Panc1 (cell line): Measurements from ENCODE around the gene CARF. TPM values are rescaled to one million over a fixed set of nuclear protein-coding genes. Genes with fewer than 3 reads are reported as not detected.

Experiments
- ATAC-seq: fragments of 200-7000 bp; cut with Tn5 transposase; 2 replicates; pipeline ENCODE4 v1.9.1; 2020; ENCODE audit warnings: mild to moderate bottlenecking, moderate library complexity
- BruUV-seq: library from RNA; stranded (reverse); fragments of 400-500 nt; replicated peaks from 2 replicates; lab custom pipeline; 2021; lab: Mats Ljungman, UMichigan
- CTCF ChIA-PET: fragments of 300-600 bp; sonication (Branson Sonifier 250); formaldehyde crosslinking; loops from one replicate; lab custom pipeline; 2022; ENCODE audit warnings: antibody characterized with exemption; lab: Charles Lee
- POLR2A ChIA-PET: fragments of 300-600 bp; sonication (Branson Sonifier 250); formaldehyde crosslinking; loops from one replicate; lab custom pipeline; 2022; ENCODE audit warnings: antibody characterized with exemption; lab: Charles Lee
- DNase-seq: peaks from one replicate; pipeline ENCODE4 v3.0.0-alpha.2; 2010; ENCODE audit warnings: low read depth, low spot score
- H3K27ac ChIP-seq: 2 replicates; pipeline ENCODE4 v1.5.1; 2011; ENCODE audit warnings: mild to moderate bottlenecking, low read length, inconsistent platforms
- H3K27me3 ChIP-seq: fragments of 200-500 bp; sonication (Bioruptor generic); 2 replicates; pipeline ENCODE4 v1.6.0; 2014; ENCODE audit warnings: low read length, inconsistent platforms; ENCODE audit not compliant: control insufficient read depth, insufficient read depth
- H3K36me3 ChIP-seq: fragments of 200-500 bp; sonication (Bioruptor generic); 2 replicates; pipeline ENCODE4 v1.5.1; 2014; ENCODE audit warnings: inconsistent platforms, mild to moderate bottlenecking, low read length, moderate library complexity; ENCODE audit not compliant: control insufficient read depth, insufficient read depth
- H3K4me1 ChIP-seq: 2 replicates; pipeline ENCODE4 v1.5.1; 2011; ENCODE audit warnings: inconsistent platforms, mild to moderate bottlenecking, low read length, moderate library complexity; ENCODE audit not compliant: control insufficient read depth, insufficient read depth
- H3K4me3 ChIP-seq, 2 experiments: 2 replicates each; pipeline ENCODE4 v1.5.1; 2011 to 2012; ENCODE audit warnings: low read depth in 2 of 2, low read length in 2 of 2, mild to moderate bottlenecking in 2 of 2, inconsistent platforms in 1 of 2, moderate library complexity in 1 of 2
- H3K9me3 ChIP-seq: fragments of 200-500 bp; sonication (Bioruptor generic); 2 replicates; pipeline ENCODE4 v1.5.1; 2014; ENCODE audit warnings: low read depth, mild to moderate bottlenecking, inconsistent platforms, low read length, moderate library complexity; ENCODE audit not compliant: control insufficient read depth, insufficient read depth
- POLR2AphosphoS5 ChIP-seq: IDR thresholded peaks from 2 replicates; pipeline ENCODE4 v1.6.1; 2012; ENCODE audit warnings: mild to moderate bottlenecking, low read depth, low read length, moderate library complexity
- SIN3A ChIP-seq: IDR thresholded peaks from 2 replicates; pipeline ENCODE4 v1.6.1; 2012; ENCODE audit warnings: low read depth, mild to moderate bottlenecking, low read length, moderate library complexity, borderline replicate concordance; ENCODE audit not compliant: insufficient read depth
- TCF7L2 ChIP-seq: IDR thresholded peaks from 2 replicates; pipeline ENCODE4 v1.6.1; 2011; ENCODE audit warnings: mild to moderate bottlenecking, low read depth, low read length, inconsistent platforms
- in situ Hi-C: cut with HindIII; loops from 2 replicates; pipeline ENCODE4 v1.10.0; 2016; ENCODE audit warnings: low sequenced_read_pairs, low pct_unique_long_range_greater_than_20kb
- intact Hi-C: fragments of 100-400 bp; cut with micrococcal nuclease; formaldehyde crosslinking; loops from one replicate; pipeline ENCODE4 v1.10.0; 2022; ENCODE audit not compliant: unreplicated experiment
- total RNA-seq: library from RNA; stranded (reverse); gene quantifications from one replicate; pipeline ENCODE4 v1.2.1, GENCODE V29; 2021; ENCODE audit not compliant: unreplicated experiment
- TF ChIP-seq, protein P1 (sequence below), 2 experiments: IDR thresholded peaks; 2 replicates each; pipeline ENCODE4 v1.6.1; 2011 to 2012; ENCODE audit warnings: low read depth in 2 of 2, control low read depth in 1 of 2, low read length in 1 of 2, mild to moderate bottlenecking in 1 of 2, moderate library complexity in 1 of 2; ENCODE audit not compliant: insufficient read depth in 1 of 2
- TF ChIP-seq, protein P2 (sequence below): fragments of 450-650 bp; IDR thresholded peaks from 2 replicates; pipeline ENCODE4 v1.5.1; 2017; ENCODE audit warnings: mild to moderate bottlenecking

CARF gene
- total RNA-seq, 1 experiment from 2014 or later: 8.0 TPM

DNA sequence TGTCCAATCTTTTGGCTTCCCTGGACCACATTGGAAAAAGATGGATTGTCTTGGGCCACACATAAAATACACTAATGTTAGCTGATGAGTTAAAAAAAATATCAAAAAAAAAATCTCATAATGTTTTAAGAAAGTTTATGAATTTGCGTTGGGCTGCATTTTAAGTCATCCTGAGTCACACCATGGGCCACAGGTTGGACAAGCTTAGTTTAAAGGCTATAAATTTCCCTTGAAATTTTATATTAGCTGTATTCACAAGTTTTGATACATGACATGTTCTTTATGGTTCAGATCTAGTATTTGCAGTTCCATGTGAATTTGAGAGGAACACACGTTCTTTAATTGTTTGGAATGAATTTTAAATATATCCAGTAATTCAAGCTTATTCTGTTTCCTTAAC, 21.9 kb downstream of the CARF start:
- H3K27me3 ChIP-seq: no peaks in the 10 kb centered on the region
- in situ Hi-C loops (no loop called here), intact Hi-C loops (no loop called here)
- CTCF ChIA-PET: no interaction called here
- POLR2A ChIA-PET: no interaction called here
- ATAC-seq (no peak), DNase-seq (no peak)
- TF ChIP-seq, protein P1, sequence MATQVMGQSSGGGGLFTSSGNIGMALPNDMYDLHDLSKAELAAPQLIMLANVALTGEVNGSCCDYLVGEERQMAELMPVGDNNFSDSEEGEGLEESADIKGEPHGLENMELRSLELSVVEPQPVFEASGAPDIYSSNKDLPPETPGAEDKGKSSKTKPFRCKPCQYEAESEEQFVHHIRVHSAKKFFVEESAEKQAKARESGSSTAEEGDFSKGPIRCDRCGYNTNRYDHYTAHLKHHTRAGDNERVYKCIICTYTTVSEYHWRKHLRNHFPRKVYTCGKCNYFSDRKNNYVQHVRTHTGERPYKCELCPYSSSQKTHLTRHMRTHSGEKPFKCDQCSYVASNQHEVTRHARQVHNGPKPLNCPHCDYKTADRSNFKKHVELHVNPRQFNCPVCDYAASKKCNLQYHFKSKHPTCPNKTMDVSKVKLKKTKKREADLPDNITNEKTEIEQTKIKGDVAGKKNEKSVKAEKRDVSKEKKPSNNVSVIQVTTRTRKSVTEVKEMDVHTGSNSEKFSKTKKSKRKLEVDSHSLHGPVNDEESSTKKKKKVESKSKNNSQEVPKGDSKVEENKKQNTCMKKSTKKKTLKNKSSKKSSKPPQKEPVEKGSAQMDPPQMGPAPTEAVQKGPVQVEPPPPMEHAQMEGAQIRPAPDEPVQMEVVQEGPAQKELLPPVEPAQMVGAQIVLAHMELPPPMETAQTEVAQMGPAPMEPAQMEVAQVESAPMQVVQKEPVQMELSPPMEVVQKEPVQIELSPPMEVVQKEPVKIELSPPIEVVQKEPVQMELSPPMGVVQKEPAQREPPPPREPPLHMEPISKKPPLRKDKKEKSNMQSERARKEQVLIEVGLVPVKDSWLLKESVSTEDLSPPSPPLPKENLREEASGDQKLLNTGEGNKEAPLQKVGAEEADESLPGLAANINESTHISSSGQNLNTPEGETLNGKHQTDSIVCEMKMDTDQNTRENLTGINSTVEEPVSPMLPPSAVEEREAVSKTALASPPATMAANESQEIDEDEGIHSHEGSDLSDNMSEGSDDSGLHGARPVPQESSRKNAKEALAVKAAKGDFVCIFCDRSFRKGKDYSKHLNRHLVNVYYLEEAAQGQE (IDR thresholded peaks at IDR 0.05; ENCODE audit: insufficient read depth in 1 of 2, low read depth in 2 of 2, low read length in 1 of 2): no peak
- TF ChIP-seq, protein P2, sequence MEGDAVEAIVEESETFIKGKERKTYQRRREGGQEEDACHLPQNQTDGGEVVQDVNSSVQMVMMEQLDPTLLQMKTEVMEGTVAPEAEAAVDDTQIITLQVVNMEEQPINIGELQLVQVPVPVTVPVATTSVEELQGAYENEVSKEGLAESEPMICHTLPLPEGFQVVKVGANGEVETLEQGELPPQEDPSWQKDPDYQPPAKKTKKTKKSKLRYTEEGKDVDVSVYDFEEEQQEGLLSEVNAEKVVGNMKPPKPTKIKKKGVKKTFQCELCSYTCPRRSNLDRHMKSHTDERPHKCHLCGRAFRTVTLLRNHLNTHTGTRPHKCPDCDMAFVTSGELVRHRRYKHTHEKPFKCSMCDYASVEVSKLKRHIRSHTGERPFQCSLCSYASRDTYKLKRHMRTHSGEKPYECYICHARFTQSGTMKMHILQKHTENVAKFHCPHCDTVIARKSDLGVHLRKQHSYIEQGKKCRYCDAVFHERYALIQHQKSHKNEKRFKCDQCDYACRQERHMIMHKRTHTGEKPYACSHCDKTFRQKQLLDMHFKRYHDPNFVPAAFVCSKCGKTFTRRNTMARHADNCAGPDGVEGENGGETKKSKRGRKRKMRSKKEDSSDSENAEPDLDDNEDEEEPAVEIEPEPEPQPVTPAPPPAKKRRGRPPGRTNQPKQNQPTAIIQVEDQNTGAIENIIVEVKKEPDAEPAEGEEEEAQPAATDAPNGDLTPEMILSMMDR: no peak
- no peak for TF ChIP-seq TCF7L2
- TF ChIP-seq POLR2AphosphoS5: no peak
- no peak for TF ChIP-seq SIN3A
- no TSS peak for BruUV-seq
- H3K27ac ChIP-seq: no peak overlapping the region
- no peaks in the 10 kb centered on the region for H3K36me3 ChIP-seq
- no peaks in the 10 kb centered on the region for H3K4me1 ChIP-seq
- no peak overlapping the region for H3K4me3 ChIP-seq
- no peaks in the 10 kb centered on the region for H3K9me3 ChIP-seq

DNA sequence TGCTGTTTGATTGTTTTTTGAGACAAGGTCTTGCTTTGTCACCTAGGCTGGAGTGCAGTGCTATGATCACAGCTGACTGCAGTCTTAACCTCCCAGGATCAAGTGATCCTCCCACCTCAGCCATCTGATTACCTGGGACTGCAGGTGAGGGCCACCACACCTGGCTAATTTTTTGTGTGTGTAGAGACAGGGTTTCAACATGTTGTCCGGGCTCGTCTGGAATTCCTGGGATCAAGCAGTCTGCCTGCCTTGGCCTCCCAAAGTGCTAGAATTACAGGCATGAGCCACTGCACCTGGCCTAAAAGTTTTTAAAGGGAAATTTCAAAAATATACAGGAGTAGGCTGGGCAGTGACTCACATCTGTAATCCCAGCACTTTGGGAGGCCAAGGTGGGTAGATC, 22.4 kb downstream of the CARF start:
- POLR2A ChIA-PET: no interaction called here
- in situ Hi-C loops (no loop called here), intact Hi-C loops (no loop called here)
- no peak for DNase-seq
- Histone ChIP-seq H3K36me3 (no peaks in the 10 kb centered on the region), H3K4me1 (no peaks in the 10 kb centered on the region), H3K27ac (no peak overlapping the region), H3K9me3 (no peaks in the 10 kb centered on the region), H3K4me3 (no peak overlapping the region), H3K27me3 (no peaks in the 10 kb centered on the region)
- CTCF ChIA-PET: no interaction called here
- no TSS peak for BruUV-seq
- TF ChIP-seq, protein P1 (IDR thresholded peaks at IDR 0.05; ENCODE audit: insufficient read depth in 1 of 2, low read depth in 2 of 2, low read length in 1 of 2): no peak
- TF ChIP-seq TCF7L2 (no peak), POLR2AphosphoS5 (no peak), SIN3A (no peak)
- TF ChIP-seq, protein P2: no peak
- ATAC-seq: no peak
